DND-41 (cell line): ENCODE measurements around the gene CEBPE.

Experiments used
- CTCF ChIP-seq: IDR thresholded peaks from 2 replicates; pipeline ENCODE4 v1.5.1; 2012; ENCODE audit warnings: borderline replicate concordance, low read length, moderate library complexity, mild to moderate bottlenecking; ENCODE audit not compliant: poor library complexity, severe bottlenecking; ENCODE audit errors: extremely low read depth
- EZH2 ChIP-seq: IDR thresholded peaks from 3 replicates; pipeline ENCODE4 v1.6.1; 2012; ENCODE audit warnings: borderline replicate concordance, low read depth, mild to moderate bottlenecking, moderate library complexity, low read length, inconsistent platforms; ENCODE audit not compliant: severe bottlenecking

- no peak for TF ChIP-seq CTCF
- TF ChIP-seq EZH2, result no peak
Observed at GRCh38 chr14:23067847-23068788, 50.9 kb downstream of the CEBPE start.
